22Rv1 (cell line): ENCODE data around the gene ADAMTS18.

Experiments used
- H3K27ac ChIP-seq: fragments of 450-650 bp; 2 replicates; pipeline ENCODE4 v1.5.1; 2017
- CTCF ChIP-seq: fragments of 450-650 bp; IDR thresholded peaks from 2 replicates; pipeline ENCODE4 v1.5.1; 2017; ENCODE audit warnings: mild to moderate bottlenecking
- ZFX ChIP-seq: fragments of 450-650 bp; IDR thresholded peaks from 2 replicates; pipeline ENCODE4 v1.6.1; 2017; ENCODE audit warnings: antibody characterized with exemption, borderline replicate concordance

Gene ADAMTS18

GRCh38 chr16:77462894-77463293 lies 28.1 kb upstream of the ADAMTS18 start:
- no peak for TF ChIP-seq CTCF
- TF ChIP-seq ZFX: no peak
- H3K27ac ChIP-seq: no peak overlapping the region

- no peak overlapping the region for H3K27ac ChIP-seq
- TF ChIP-seq CTCF (no peak), ZFX (no peak)
These were observed 24.9 kb upstream of the ADAMTS18 start for GRCh38 chr16:77459534-77460254.

- TF ChIP-seq ZFX (no peak), CTCF (no peak)
- H3K27ac ChIP-seq: no peak overlapping the region
These were observed 22.2 kb upstream of the ADAMTS18 start for GRCh38 chr16:77457046-77457445.

GRCh38 chr16:77452243-77452642 lies 17.4 kb upstream of the ADAMTS18 start:
- TF ChIP-seq CTCF: no peak
- TF ChIP-seq ZFX: no peak

GRCh38 chr16:77450790-77451487 lies 16.1 kb upstream of the ADAMTS18 start:
- TF ChIP-seq ZFX (no peak), CTCF (no peak)
- H3K27ac ChIP-seq: no peak overlapping the region

More at GRCh38 chr16:77452243-77452642, 17.4 kb upstream of the ADAMTS18 start:
- no peak overlapping the region for H3K27ac ChIP-seq

GRCh38 chr16:77449208-77449607 lies 14.4 kb upstream of the ADAMTS18 start:
- TF ChIP-seq ZFX (no peak), CTCF (no peak)
- H3K27ac ChIP-seq: no peak overlapping the region

- no peak overlapping the region for H3K27ac ChIP-seq
- TF ChIP-seq ZFX (no peak), CTCF (no peak)
These were observed 10.5 kb upstream of the ADAMTS18 start for GRCh38 chr16:77445324-77445723.
